Medulla oblongata (tissue), 1 donor: ENCODE results near the gene SLC5A11.
"Not testable (repeated sequence)": the region's sequence is repeated elsewhere in the genome, so short reads cannot be mapped to it uniquely, and the experiment has no call there.

Experiments used
- DNase-seq: peaks from one replicate; pipeline ENCODE4 v3.0.0-alpha.2; 2015; ENCODE audit errors: extremely low spot score

Gene SLC5A11

GRCh38 chr16:24845726-24846547, at the start of gene SLC5A11:
Gene SLC5A11, plus strand, starts transcription at chr16:24845963. Its CDS starts 12,681 bp downstream, at chr16:24858644.
- DNase-seq, result no peak

GRCh38 chr16:24800586-24800985, 45.2 kb upstream of the SLC5A11 start:
- DNase-seq, result no peak

- no peak for DNase-seq
Measured at GRCh38 chr16:24801761-24802302, 43.9 kb upstream of the SLC5A11 start.

- DNase-seq, result no peak
Measured at GRCh38 chr16:24805484-24805883, 40.3 kb upstream of the SLC5A11 start.

- no peak for DNase-seq
Measured at GRCh38 chr16:24807301-24807700, 38.5 kb upstream of the SLC5A11 start.

- no peak for DNase-seq
Measured at GRCh38 chr16:24810951-24811843, 34.6 kb upstream of the SLC5A11 start.

GRCh38 chr16:24812813-24813212, 33.0 kb upstream of the SLC5A11 start:
- DNase-seq, result not testable (repeated sequence)

GRCh38 chr16:24815021-24815420, 30.7 kb upstream of the SLC5A11 start:
- DNase-seq, result no peak

GRCh38 chr16:24816688-24817087, 29.1 kb upstream of the SLC5A11 start:
- DNase-seq, result no peak

GRCh38 chr16:24819462-24820040, 26.2 kb upstream of the SLC5A11 start:
- DNase-seq, result no peak

GRCh38 chr16:24820522-24820921, 25.2 kb upstream of the SLC5A11 start:
- DNase-seq, result no peak

- peak; percentile 28 for DNase-seq
Measured at GRCh38 chr16:24821129-24821528, 24.6 kb upstream of the SLC5A11 start.

GRCh38 chr16:24822542-24822941, 23.2 kb upstream of the SLC5A11 start:
- DNase-seq, result no peak

GRCh38 chr16:24822974-24823373, 22.8 kb upstream of the SLC5A11 start:
- no peak for DNase-seq

- DNase-seq, result no peak
Measured at GRCh38 chr16:24825696-24826095, 20.1 kb upstream of the SLC5A11 start.

- DNase-seq, result no peak
Measured at GRCh38 chr16:24826096-24826690, 19.6 kb upstream of the SLC5A11 start.

- no peak for DNase-seq
Measured at GRCh38 chr16:24826817-24827566, 18.8 kb upstream of the SLC5A11 start.

- DNase-seq, result no peak
Measured at GRCh38 chr16:24829153-24829552, 16.6 kb upstream of the SLC5A11 start.

- DNase-seq, result no peak
Measured at GRCh38 chr16:24833352-24833751, 12.4 kb upstream of the SLC5A11 start.

- peak; percentile 76 for DNase-seq
Measured at GRCh38 chr16:24834459-24835335, 11.1 kb upstream of the SLC5A11 start.
